SU-DHL-6 (cell line): ENCODE results near the gene NTMT1.

Experiments used
- CTCF ChIP-seq: fragments of 200-600 bp; sonication (generic); IDR thresholded peaks from one replicate; pipeline ENCODE4 v1.5.1; 2017; ENCODE audit warnings: antibody characterized with exemption, mild to moderate bottlenecking, low read length, moderate library complexity; ENCODE audit not compliant: insufficient read depth, poor library complexity, severe bottlenecking
- EZH2phosphoT487 ChIP-seq: fragments of 200-600 bp; sonication (generic), shearing (Covaris generic); conservative IDR thresholded peaks from 2 replicates; pipeline ENCODE4 v1.6.1; 2018; ENCODE audit warnings: mild to moderate bottlenecking, antibody characterized with exemption, low read length, moderate library complexity, mixed read lengths

GRCh38 chr9:129576546-129577543 is 49.1 kb upstream of the NTMT1 start:
- TF ChIP-seq CTCF (no peak), EZH2phosphoT487 (no peak)
